GM18505 (cell line): ENCODE results near the gene TGFBRAP1.

Source experiments
- ATAC-seq: cut with Tn5 transposase; IDR thresholded peaks from one replicate; pipeline ENCODE4 v1.9.1; 2021; ENCODE audit not compliant: unreplicated experiment
- POLR2A ChIP-seq: IDR thresholded peaks from 4 replicates; pipeline ENCODE4 v1.6.1; 2011; ENCODE audit warnings: borderline replicate concordance; ENCODE audit not compliant: insufficient read depth, insufficient read length; ENCODE audit errors: extremely low read depth

TGFBRAP1 gene

GRCh38 chr2:105317937-105318336, 11.6 kb downstream of the TGFBRAP1 start:
- no peak for ATAC-seq
- TF ChIP-seq POLR2A: no peak

GRCh38 chr2:105315314-105315713, 14.2 kb downstream of the TGFBRAP1 start:
- TF ChIP-seq POLR2A: no peak
- peak; percentile 51 for ATAC-seq

- TF ChIP-seq POLR2A: no peak
- no peak for ATAC-seq
Observed at GRCh38 chr2:105313877-105314276, 15.7 kb downstream of the TGFBRAP1 start.

DNA sequence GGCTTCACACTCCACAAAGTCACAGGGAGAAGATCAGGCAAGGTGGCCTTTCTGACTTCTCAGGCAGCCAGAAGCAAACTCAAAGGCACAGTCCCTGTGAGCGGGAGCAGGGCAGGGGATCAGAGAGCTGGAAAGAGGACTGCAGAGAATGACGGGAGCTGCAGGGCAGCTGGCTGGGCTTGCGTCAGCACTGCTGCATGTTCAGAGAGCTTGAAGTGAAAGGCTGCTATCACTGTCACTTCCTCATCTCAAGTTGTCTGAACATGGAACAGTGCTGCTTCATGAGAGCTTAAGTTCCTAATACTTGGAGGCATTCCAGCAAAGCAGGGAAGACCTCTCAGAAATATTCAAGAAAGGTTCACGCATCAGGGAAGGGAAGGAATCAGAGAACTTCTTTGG, 20.4 kb downstream of the TGFBRAP1 start:
- no peak for TF ChIP-seq POLR2A
- no peak for ATAC-seq

- no peak for TF ChIP-seq POLR2A
- ATAC-seq: no peak
Observed at GRCh38 chr2:105308382-105309146, 21.0 kb downstream of the TGFBRAP1 start.

- no peak for TF ChIP-seq POLR2A
- no peak for ATAC-seq
Observed at GRCh38 chr2:105307962-105308361, 21.6 kb downstream of the TGFBRAP1 start.

DNA sequence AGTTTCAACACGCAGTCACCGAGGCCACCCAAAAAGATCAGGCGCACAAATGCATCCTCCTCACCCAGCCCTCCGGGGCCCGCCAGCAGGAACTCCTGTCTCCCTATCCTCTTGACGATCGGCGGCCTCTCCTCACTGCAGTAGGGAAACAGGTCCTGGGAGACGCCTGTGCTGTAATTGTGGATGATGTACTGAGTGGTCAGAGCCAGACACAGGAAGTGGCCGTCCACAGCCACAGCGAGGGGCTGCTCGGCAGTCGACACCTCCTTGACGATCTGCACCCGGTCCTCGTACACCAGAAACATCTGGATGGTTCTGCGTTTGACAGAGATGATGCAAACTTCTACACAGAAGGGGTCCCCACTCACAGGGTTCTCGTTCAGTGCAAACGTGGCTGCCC, 22.0 kb downstream of the TGFBRAP1 start:
- no peak for TF ChIP-seq POLR2A

DNA sequence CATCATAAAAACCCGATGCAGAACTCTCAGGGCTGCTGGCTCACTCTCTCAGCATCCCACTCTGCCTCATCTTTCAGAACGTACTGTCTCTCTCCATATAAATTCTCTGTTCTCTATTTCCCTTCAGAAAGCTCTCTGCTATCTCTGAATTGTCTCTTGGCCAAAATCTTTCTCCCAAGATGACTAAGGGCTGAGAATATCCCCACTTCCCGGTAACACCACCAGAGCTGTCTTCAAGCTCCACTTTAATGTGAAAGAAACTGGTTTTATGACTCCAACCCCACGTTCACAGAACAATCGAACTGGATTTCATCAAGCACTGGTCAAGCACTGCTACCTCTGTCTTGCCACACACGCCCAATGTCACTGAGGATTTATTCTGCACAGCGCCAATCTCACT, 22.4 kb downstream of the TGFBRAP1 start:
- no peak for ATAC-seq
- TF ChIP-seq POLR2A: no peak

More for the DNA sequence above, 22.0 kb downstream of the TGFBRAP1 start:
- no peak for ATAC-seq

DNA sequence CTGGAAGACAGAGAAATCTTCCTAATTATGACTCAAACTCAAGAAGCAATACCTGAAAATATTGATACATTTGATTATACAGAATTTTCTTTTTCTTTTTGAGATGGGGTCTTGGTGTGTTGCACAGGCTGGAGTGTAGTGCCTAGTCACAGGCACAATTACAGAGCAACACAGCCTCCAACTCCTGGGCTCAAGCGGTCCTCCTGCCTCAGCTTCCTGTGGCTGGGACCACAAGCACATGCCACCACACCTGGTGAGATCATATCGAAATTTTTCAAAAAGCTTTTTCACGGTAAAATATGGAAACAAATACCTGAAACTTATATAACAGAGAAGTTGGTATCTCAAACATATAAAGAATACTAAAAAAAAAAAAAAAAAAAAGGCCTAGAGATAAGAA, 27.9 kb downstream of the TGFBRAP1 start:
- no peak for TF ChIP-seq POLR2A
- no peak for ATAC-seq

- TF ChIP-seq POLR2A: no peak
- no peak for ATAC-seq
Observed at GRCh38 chr2:105299290-105299689, 30.2 kb downstream of the TGFBRAP1 start.

DNA sequence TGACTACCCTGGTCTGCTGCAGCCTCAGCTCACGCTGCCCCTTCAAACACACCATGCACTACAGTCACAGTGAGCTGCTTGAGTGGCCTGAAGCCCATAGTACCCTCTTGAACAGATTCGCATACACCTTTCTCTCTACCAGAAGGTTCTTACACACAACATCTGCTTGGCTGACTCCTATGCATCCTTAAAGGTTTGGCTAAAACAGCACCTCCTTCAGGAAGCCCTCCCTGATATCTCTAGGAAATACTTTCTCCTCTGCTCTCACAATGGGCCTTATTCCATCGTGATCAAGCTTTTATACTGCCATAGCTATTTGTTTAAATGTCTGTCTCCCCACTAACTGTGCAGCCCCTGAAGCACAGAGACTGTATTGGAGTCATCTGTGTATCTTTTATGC, 31.5 kb downstream of the TGFBRAP1 start:
- TF ChIP-seq POLR2A: no peak
- no peak for ATAC-seq

DNA sequence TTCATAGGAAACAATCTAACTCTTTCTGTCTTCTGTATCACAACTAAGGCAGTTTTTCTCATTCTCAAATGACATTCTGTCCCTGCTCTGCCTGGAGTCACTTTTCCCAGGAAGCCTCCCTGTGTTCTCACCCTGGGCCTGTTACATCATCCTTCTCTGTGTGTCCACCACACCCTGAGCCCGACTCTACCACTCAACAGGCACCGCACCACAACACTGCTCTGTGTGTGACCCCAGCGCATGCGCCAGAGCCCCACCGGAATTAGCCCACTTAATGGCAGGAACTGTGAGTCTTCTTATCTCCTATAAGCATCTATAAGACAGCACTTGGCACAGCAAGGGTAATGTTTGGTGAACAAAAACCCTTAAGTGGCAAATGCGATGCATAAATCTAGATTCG, 32.3 kb downstream of the TGFBRAP1 start:
- no peak for ATAC-seq
- TF ChIP-seq POLR2A: no peak

- TF ChIP-seq POLR2A: no peak
- no peak for ATAC-seq
Observed at GRCh38 chr2:105296017-105296611, 33.4 kb downstream of the TGFBRAP1 start.

DNA sequence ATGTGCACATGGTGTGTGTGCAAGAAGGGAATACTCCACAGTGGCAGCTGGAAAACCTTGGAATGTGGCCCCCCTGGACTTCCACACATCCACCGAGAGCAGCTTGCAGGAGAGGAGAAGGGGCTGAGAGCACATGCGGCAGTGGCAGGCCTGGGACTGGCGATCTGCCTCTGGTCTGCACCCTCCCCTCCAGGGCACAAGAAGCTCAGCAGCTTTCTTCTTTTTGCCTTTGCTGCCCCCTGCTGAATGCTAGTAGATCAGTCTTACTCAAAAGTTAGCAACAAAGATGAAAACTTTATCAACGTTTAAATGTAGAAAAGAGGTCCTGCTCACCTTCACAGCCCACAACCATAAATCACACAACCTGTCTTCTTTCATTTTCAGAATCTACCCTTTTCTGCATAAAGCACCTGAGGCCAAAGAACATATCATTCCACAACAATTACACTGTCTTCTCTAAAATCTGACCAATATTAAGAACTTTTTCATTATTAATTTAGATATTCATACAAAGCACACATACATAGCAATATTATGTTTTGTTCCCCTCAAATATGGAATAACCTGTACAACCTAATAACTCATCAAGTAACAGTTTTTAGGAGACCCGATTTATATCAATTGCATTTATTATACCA, 34.6 kb downstream of the TGFBRAP1 start:
- ATAC-seq: no peak
- TF ChIP-seq POLR2A: no peak
